ENCODE results near the gene NEUROD2.

The NEUROD2 gene

GRCh38 chr17:39618246-39618913 lies 10.7 kb upstream of the NEUROD2 start:
- no peak for DNase-seq

DNA sequence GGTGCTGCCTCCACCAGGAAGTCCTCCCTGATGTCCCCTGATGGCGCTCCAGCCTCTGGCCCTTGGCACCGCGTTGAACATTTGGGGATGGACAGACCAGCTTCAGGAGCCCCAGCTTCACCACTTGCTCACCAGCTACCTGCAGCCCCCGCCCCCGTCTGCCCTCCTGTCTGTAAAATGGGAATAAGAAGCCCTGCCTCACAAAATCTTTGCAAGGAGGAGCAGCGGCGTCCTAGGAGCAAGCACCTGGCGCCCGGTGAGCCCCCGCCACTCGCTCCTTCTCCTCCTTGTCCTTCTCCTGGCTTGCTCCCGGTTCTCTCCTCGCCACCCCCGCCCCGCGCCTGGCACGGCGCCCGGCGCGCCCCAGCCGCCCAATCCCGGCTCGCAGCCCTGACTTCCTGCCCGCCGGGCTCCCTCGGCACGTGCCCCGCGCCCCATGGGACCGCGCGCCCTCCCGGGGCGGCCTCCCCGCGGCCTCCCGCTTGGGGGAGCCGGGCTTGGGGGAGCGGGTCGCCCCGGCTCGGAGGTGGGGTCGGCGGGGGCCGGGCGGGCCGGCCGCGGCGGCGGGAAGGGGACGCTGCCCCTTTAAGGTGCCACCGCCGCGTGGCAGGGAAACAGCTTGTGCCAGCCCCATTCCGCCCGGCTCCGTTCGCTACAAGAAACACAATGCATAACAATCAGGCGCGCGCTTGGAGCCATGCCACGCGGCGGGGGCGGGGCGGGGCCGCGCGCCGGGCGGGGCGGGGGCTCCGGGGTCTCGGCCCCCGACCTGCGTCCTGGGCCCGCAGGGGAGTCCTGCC lies 9.9 kb upstream of the NEUROD2 start:
- peak; percentile 69 for DNase-seq

- no peak for DNase-seq
Measured at GRCh38 chr17:39617100-39617445, 9.4 kb upstream of the NEUROD2 start.

- DNase-seq: no peak
Measured at GRCh38 chr17:39615434-39615833, 7.7 kb upstream of the NEUROD2 start.

DNA sequence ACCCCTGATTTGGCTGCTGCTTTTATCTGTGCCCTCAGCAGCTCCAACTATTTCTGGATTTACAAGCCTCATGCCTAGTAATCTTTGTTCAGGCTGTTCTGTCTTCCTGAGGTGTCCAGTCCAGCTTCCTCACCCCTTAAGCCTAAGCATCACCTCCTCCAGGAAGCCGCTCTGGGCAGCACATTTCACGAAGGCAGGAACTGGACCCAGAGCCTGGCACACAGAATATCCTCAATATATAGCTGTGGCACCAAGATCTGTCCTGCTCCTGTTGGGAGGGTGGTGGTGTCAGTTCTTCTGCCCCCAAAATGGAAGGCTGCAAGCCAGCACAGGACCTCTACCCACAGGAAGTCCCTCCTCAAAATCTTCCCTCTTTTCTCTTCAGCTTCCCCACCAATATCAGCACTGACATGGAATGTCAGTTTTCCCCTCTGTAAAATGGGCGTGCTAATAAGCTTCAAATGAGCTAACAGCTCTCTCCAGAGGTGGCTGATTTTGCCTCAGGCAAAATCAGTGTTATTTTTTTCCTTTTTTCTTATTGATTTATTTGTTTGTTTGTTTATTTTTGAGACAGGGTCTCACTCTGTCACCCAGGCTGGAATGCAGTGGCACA lies 6.9 kb upstream of the NEUROD2 start:
- DNase-seq: no peak

DNA sequence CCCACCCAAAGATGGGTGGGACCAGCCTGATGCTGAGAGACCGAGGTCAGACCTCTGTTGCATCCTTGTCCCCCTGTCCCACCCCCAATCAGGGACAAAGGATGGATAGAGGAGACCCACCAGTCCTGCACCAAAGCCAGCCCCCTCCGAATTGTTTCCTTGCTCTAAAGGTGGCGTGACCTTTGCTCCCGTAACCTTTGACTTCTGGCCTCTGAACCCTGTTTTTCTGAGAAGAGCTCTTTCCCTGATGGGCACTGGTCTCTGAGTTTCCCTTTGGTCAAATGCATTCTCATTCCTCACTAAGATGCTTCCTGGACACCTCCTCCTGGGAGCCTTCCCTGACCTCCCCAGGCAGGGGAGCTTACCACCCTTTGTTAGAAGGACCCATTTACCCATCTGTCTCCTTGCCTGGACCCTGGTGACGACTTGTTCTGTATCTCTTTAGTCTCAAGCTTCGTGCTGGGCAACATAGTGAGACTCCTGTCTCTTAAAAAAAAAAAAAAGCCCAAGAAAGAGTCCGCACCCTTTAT lies 5.3 kb upstream of the NEUROD2 start:
- no peak for DNase-seq

GRCh38 chr17:39612291-39612894 lies 4.7 kb upstream of the NEUROD2 start:
- no peak for DNase-seq

- DNase-seq: no peak
Measured at GRCh38 chr17:39611401-39612112, 3.8 kb upstream of the NEUROD2 start.

GRCh38 chr17:39609416-39610025 lies 1.8 kb upstream of the NEUROD2 start:
- no peak for DNase-seq

GRCh38 chr17:39608142-39608981 lies 642 bp upstream of the NEUROD2 start:
- DNase-seq: no peak

GRCh38 chr17:39607057-39607850 lies 466 bp downstream of the NEUROD2 start:
- DNase-seq: no peak

GRCh38 chr17:39606434-39607056 lies 1.2 kb downstream of the NEUROD2 start:
- no peak for DNase-seq

- DNase-seq: no peak
Measured at GRCh38 chr17:39605492-39606433, 2.0 kb downstream of the NEUROD2 start.

GRCh38 chr17:39604911-39605491 lies 2.7 kb downstream of the NEUROD2 start:
- no peak for DNase-seq

- DNase-seq: no peak
Measured at GRCh38 chr17:39603304-39604016, 4.3 kb downstream of the NEUROD2 start.

GRCh38 chr17:39602533-39603303 lies 5.0 kb downstream of the NEUROD2 start:
- DNase-seq: no peak
